ENCODE data around the gene BHMT2.

Gene BHMT2

DNA sequence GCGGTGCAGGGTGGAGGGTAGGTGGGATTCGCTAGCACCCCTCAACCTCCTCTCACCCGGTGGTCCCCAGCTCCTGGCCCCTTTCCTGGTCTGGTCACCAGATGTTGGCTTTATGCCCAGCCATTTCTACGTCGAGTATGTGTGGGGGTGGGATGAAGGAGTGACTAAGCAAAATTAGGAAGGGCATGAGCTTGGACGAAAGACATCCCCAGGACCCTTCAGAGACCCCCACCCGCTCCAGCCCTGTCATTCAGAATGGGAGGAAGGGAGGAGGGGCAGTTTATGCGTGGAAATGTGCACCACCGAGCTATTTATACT, 742 bp downstream of the BHMT2 start:
- DNase-seq (ENCODE audit: low read depth in 2 of 2): no peak

DNA sequence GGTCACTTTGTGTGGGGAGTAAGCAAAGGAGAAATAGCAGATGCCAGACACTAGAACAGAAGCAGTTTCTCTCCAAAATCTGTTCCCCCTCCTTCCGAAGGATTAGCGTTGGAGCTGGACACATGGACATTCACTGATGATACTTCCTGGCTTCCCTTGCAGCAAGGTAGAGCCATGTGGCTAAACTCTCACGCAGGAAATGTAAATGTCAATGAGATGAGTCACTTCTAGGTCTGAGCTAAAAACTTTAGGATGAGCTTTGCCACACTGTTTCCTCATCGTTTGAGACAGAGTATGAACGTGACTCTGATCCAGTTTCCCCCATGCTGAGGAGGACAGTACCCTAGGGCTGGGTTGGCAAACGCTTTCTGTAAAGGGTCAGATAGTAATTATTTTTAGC, 5.1 kb downstream of the BHMT2 start:
- DNase-seq (ENCODE audit: low read depth in 2 of 2): no peak

DNA sequence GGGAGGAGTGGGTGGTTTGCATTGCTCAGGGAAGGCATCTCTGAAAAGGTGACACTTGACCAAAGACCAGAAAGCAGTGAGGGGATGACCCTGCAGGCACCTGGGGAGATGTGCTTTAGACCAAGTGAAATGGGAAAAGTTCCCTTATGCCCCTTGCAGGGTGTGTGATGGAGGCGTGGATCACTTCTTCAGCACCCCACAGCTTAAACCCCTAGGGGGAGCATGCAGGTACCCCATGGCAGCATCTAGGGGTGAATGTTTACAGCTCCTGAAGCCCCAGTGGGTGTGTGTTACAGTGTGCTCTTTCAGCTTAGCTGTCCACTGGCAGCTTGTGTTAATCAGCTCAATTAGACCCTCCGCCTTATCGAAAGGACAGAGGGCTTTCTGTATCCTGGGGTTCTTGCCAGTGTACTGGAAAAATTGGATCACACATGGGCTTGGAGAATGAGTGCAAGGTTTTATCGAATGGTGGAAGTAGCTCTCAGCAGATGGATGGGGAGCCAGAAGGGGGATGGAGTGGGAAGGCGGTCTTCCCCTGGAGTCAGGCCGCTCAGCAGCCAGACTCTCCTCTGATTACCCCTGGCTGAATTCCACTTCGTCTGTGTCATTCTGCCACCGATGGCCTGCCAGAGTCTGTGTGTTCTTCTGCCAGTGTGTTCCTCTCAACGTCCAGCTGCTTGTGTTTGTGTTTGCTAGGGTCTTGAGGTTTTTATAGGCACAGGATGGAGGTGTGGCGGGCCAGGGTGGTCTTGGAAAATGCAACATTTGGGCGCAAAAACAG, 6.3 kb downstream of the BHMT2 start:
- no peak for DNase-seq (ENCODE audit: low read depth in 2 of 2)

DNA sequence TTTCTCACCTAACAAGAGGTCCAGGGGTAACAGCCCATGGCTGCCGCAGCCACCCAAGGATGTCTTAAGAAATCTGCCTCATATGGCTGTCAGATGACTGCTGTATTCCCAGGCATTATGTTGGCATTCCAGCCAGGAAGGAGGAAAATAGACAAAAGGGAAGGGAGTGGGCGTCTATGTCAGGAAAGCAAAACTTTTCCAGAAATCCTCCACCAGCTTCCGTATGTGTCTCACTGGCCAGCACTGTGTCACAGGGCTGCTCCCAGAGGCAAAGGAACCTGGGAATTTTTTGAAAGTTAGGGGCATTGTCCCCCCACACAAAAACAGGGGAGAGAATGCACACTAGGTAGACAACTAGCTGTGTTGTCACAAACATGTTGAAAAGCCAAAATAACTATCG, 7.3 kb downstream of the BHMT2 start:
- no peak for DNase-seq (ENCODE audit: low read depth in 2 of 2)

DNA sequence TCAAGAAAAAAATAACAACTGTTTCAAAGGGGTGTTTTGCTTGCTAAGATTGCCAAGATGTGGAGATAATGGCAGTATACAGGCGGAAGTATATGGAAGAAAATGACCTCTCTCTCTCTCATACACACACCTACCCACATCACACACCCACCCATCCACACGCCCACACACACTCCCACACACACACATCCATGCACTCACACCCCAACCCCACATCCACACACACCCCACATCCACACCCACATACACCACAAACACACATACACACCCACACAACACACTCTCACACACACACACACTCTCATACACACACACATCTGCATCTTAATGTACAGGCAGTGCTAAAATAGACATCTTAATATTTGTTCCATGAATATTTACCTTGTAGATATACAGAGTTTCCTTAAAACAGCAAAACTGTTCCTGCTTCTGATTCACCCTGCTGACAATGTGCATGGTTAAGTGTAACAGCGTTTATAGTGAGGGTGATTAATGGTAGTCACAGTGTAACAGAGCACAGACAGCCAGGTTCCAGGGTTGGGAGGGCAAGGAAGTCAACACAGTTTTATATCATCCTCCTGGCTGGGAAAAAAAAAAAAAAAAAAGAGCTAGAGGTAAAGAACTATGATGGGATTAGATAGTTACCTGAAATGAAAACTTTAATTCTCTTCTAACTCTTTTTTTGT, 8.3 kb downstream of the BHMT2 start:
- DNase-seq (ENCODE audit: low read depth in 2 of 2): no peak

DNA sequence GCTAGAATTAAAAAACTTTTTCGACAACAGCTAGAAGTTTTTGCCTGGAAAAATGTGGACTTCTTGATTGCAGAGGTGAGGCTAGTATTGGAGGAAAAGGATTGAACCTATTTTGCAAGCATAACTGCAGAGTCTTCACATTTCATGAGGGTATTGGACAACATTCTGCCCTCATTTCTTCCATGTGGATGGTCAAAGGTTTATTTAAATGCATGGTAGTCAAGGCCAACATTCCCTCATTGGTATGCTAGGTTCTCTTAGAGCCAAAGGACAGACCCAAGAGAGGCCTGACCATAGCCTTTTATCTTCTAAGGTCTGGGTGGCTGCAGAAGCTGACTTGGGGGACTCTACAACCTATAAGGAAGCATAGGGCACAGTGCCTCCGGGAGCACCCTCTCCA, 11.2 kb downstream of the BHMT2 start:
- DNase-seq (ENCODE audit: low read depth in 2 of 2): no peak

DNA sequence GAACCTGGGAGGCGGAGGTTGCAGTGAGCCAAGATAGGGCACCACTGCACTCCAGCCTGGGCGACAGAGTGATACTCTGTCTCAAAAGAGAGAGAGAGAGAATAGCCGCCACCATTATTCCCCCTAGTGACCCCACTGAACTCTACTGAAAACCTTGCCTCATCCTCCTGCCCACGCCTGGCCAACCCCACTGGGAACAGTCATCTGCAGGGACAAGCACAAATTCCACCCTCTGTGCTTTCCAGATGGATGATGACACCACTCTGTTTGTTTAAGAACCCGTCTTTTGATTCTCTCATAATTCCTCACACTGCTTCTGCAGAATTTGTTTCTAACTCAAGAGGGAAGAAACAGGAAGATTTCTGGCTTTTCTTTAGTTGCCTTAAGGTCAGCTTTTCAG, 12.2 kb downstream of the BHMT2 start:
- no peak for DNase-seq (ENCODE audit: low read depth in 2 of 2)

DNA sequence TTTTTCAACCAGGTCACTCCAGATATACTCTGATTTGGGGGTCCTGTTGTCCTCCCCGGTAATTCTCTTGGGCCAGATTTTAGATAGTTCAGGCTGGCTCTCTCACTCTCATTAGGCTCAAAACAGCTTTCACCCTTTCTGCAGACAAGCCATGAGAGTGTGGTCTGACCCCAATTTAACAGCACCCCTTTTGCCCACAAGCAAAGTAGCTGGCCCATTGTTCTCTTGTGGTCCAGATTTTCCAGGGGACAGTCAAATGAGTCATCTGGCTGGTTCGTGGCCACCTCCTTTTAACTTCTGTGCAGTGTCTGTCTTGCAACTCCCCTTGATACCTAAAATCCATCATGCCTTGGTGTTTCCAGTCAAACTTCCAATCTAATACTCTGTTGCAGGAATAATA, 16.5 kb downstream of the BHMT2 start:
- no peak for DNase-seq (ENCODE audit: low read depth in 2 of 2)

DNA sequence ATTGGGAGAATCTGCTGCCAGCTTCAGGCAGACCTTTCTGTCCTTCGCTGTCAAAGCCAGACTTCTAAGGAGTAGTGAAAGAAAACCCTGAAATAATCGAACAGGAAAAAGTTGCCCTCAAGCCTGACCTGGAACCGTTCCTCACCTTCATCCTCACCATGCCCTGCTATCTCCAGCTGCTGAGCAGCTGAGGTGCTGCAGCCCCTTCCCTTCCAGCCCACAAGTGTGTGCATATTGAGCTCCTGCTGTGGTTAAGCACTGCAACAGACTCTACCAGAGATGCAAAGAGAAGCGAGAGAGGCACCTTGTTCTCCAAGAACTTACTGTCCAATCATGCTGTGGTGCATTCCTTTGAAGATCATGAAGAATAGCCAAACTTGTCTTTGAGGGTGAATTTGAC, 18.9 kb downstream of the BHMT2 start:
- no peak for DNase-seq (ENCODE audit: low read depth in 2 of 2)

DNA sequence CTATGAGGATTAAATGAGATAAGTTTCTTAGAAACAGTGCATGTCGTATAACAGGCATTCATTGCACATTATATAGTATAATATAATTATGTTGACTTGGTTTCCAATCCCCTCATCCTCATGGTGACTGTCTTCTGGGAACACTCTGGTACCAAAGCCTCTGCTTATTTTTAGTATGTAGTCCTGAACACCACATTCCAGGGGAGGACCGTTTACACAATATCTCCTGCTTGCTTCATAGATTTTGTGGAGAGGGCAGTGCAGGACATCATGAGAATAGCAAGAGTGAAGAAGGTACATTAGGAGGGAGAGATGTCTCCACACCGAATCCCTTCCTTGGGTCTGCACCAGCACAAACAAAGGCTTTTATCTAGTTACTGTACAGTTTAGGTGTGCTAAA, 21.5 kb downstream of the BHMT2 start:
- no peak for DNase-seq (ENCODE audit: low read depth in 2 of 2)

DNA sequence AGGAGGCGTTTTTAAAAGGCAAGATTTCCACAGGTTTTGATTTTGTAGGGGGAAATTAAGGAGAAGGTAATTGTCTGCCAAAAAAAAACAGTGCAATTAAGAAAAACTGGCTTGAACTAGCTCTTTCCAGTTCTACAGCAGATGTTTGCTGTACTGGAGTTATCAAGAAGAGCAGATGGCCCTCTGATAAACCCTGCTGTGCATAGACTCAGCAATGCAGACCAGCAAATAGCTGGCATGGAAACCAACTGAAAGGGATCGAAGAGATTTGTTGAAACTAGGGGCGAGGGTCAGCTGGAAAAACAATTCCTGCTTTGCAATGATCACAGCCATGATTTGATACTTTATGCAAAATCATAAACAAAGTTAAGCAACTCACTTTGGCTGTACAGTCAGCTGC, 24.2 kb downstream of the BHMT2 start:
- no peak for DNase-seq (ENCODE audit: low read depth in 2 of 2)

DNA sequence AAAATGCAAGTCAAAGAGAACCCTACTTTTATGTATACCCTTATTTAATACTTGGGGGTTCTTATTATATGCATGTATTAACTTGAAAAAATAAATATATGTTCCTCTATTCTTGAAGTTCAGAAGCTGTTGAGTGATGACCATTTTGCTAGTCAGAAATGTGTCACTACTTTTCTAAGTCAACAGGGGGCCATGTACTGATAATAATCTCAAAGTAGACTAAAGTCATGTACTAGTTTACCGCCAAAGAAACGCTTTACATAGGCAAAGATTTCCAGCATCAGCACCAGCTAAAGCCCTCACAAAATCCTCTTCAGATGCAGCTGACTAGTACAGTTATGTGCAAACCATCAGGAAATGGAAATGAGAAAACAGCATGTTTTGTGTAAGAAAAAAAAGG, 36.3 kb downstream of the BHMT2 start:
- no peak for DNase-seq (ENCODE audit: low read depth in 2 of 2)

DNA sequence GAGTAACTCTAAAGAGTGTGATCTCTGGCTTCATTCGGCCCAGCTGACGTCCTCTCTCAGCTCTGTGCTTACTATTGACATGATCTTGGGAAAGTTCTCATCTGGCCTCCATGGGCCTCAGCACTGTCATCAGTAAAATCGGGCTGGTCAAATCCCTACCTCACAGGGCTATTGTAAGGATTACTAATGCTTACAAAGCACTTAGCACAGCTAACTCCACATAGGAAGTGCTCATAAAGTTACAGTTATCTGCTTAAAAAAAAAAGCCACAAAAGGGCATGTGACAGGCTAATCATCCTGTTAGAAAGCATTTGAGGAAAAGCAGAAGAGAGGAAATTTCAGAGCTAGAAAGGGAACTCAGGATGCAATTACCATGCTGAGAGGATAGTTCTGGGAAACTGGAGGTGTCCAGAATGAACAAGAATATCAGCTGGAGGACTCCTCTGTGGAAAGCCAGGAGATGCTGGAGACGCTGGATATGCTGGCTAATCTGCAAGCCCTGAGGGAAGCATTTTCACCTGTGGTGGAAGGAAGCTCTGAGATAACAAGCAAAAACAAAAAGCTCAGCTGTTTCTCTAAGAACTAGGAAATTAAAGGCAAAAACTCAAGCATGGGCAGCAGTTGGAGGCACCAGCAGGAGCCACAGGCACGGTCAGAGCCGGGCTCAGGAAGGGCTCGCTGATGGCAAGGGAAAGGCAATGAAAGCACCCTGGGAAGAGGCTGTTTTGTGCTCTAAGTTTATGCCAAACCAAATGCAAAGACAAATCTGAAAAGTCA, 37.6 kb downstream of the BHMT2 start:
- no peak for DNase-seq (ENCODE audit: low read depth in 2 of 2)

DNA sequence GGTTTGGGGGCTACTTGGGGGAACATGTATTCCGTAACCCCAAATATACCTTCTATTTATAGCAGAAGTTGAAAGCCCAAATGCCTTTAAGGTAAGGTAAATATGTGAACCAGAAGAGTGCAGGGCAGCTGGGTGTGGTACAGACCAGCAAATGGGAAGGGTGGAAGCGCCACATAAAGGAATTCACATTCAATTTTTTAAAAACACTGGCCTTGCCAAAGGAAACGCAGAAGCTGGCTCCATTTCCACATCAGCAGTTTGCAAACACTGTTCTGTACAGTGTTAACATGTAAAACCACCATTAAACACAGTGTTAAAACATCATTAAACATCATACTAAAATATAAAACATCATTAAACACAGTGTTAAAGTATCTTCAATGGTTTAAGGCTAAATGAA, 38.5 kb downstream of the BHMT2 start:
- no peak for DNase-seq (ENCODE audit: low read depth in 2 of 2)

DNA sequence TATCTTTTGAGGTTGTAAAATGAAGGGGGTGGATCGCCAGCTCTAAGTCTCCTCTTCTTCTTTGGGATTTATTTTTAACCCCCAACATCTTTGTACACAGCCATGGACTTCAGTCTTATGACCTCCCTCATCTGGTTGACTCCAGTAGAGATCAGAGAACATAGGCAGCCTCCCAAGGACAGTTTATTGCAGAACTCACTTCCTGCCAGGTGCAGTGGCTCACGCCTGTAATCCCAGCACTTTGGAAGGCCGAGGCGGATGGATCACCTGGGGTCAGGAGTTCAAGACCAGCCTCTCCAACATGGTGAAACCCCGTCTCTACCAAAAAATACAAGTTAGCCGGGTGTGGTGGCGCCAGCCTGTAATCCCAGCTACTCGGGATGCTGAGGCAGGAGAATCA, 39.2 kb downstream of the BHMT2 start:
- no peak for DNase-seq (ENCODE audit: low read depth in 2 of 2)

DNA sequence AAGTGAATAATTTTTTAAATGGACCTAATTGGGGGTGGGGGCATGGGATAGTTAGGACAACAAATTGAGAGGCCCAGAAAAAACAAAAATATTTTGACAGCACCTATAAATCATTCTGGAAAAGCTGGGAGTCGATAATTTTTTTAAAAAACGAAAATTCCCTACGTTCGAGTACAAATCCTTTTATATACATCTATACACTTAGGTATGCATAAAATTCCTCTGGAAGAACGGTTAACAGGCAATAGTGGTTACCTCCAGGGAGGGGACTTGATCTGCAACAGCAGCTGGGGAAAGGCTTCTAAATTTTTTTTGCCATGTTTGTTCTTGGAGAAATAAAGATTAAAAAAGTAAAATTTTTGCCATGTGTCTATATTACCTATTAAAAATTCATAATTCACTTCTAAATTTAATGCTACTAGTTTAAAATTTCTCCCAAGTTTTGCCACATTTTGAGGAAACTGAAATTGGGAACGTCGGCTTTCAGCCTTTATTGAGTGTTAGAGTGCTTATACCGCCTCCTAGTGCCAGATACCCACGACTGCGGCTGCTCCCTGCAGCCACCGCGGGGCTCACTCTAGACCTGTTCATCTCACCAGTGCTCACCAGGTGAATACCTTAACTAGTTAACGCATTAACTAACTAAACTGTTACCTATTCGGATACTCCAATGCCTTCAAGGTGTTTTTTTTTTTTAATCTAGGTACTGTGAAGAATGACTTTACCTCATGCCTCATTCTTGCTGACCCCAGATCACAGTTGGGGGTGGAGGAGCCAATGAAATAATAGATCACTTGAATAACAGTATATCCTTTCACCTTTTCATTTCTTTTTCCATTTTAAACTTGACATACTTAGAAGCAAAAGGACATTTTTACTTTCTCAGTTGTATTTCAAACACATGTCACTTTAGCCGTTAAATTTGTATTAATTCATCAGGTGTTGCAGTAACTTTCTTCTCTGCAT, 40.2 kb downstream of the BHMT2 start:
- peak in 1 of 2 donors; percentile 8 for DNase-seq (ENCODE audit: low read depth in 2 of 2)

DNA sequence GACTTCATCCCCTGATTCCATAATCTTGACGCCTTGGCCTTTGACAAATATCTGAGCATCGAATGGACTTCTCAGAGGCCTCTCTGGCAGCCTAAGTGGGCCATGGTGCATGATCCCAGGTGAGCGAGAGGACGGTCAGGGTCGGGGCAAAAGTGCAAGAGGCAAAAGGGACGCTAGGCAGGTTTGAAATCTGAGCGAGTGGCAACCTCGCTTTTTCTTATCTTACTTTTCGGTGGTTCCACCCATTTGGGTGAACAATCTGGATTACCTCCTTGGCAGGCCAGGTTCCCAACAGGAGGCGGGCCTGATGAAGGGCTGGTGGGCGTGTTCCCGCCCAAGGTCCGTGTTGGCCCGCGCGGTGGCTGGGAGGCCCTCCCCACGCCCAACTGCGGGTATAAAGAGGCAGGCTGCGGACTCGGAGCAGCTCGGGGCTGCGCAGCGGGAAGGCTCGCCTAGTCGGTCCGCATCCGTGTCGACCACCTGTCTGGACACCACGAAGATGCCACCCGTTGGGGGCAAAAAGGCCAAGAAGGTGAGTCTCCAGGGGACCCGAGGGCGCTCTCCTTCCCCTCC, 41.9 kb downstream of the BHMT2 start, which contains the start of gene BHMT:
TSS of gene BHMT (plus strand) at position 423 of the 573 bp plus-strand sequence. CDS start at position 500, 77 bp downstream.
- DNase-seq (ENCODE audit: low read depth in 2 of 2): no peak

DNA sequence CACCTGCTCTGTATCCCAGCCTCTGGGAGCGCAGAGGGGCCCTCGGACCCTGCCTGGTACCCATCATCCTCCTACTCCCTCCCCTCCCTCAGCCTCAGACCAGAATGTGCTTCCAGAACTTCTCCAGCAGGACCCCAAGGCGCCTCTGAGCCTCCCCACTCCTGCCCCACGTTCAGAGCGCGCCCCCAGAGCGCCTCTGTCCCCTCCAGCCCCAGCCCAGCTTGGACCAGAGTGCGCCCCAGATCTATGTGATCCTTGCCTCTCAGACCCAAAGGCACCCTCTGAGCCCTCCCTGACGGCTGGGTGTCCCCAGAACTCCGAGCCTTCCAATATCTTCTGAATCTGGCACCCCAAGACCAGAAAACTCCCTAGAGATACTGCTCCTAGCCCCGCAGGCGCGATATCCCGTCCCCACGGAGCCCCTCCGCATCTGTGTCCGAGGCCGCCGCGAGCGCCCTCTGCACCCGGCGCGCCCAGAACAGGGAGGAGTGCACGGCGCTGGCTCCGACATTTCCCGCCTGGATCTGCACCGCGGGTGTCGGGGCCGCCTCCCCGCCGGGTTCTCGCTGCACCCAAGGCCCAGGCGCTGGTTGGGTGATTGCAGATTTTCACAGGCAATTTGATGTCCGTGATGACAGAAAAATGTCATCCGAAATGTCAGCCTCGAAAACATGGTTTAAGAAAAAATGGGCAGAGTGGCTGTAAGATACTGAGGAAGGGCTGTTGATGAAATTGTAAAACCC, 42.6 kb downstream of the BHMT2 start:
- no peak for DNase-seq (ENCODE audit: low read depth in 2 of 2)

DNA sequence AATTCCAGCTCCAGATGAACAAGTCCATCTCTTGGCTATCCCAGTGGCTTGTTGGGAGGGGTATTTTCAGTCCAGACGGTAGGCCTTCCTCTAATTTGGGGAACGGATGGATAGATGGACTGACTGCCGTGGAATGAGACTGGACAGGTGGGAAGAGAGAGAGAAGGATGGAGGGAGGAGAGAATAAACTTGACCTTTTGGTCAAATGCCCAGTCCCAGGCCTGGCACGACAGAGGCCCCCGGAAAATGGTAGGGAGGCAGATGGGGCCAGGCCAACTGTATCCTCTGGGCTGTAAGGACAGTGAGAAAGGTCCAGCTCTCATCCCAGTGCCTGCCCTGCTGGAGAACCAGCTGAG, 43.1 kb downstream of the BHMT2 start:
- no peak for DNase-seq (ENCODE audit: low read depth in 2 of 2)

DNA sequence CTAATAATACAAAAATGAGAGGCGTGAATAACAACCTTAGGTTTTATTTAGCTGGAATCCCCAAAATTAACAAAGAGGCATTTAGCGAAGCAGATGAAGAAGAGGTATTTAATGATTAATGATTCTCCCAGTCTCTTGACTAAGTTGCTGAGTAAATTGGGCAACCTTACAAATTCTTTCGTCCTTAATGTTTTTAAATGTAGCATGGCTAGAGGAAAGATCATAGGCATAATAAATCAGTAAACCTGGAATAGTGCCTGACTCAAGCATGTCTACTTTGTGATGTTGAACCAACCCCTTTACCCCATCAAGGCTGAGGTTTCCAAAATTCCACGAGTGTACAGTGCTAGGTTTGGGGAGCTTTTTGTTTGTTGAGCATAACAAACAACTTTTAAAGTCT, 49.9 kb downstream of the BHMT2 start:
- DNase-seq (ENCODE audit: low read depth in 2 of 2): no peak

DNA sequence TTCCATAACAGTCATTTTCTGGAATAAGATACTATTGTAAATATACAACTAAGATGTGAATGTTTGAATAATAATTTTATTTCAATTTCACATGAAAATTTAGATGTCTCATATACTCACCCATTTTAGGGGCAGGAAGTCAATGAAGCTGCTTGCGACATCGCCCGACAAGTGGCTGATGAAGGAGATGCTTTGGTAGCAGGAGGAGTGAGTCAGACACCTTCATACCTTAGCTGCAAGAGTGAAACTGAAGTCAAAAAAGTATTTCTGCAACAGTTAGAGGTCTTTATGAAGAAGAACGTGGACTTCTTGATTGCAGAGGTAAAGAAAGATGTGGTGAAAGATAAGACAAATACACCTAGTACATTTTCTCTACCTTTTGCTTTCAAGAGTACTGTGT, 50.7 kb downstream of the BHMT2 start:
- DNase-seq (ENCODE audit: low read depth in 2 of 2): no peak
